Measurements from ENCODE around the gene SLC16A6.

- TF ChIP-seq, protein P1, sequence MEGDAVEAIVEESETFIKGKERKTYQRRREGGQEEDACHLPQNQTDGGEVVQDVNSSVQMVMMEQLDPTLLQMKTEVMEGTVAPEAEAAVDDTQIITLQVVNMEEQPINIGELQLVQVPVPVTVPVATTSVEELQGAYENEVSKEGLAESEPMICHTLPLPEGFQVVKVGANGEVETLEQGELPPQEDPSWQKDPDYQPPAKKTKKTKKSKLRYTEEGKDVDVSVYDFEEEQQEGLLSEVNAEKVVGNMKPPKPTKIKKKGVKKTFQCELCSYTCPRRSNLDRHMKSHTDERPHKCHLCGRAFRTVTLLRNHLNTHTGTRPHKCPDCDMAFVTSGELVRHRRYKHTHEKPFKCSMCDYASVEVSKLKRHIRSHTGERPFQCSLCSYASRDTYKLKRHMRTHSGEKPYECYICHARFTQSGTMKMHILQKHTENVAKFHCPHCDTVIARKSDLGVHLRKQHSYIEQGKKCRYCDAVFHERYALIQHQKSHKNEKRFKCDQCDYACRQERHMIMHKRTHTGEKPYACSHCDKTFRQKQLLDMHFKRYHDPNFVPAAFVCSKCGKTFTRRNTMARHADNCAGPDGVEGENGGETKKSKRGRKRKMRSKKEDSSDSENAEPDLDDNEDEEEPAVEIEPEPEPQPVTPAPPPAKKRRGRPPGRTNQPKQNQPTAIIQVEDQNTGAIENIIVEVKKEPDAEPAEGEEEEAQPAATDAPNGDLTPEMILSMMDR (IDR thresholded peaks at IDR 0.05), result no peak
- TF ChIP-seq POLR2A (IDR thresholded peaks at IDR 0.05), result no peak
These were observed 30.1 kb upstream of the SLC16A6 start for GRCh38 chr17:68320943-68321555.
